HUES48 (cell line): ENCODE data around the gene CFLAR.
"Not testable (repeated sequence)": the region's sequence is repeated elsewhere in the genome, so short reads cannot be mapped to it uniquely, and the experiment has no call there.

Source experiments
- H3K27ac ChIP-seq: one replicate; pipeline ENCODE4 v1.7.0; 2013; ENCODE audit warnings: low read depth, low read length, inconsistent platforms
- H3K27me3 ChIP-seq: 2 replicates; pipeline ENCODE4 v1.6.1; 2013; ENCODE audit warnings: mild to moderate bottlenecking, low read length; ENCODE audit not compliant: control insufficient read depth, insufficient read depth
- H3K36me3 ChIP-seq: 2 replicates; pipeline ENCODE4 v1.6.1; 2013; ENCODE audit warnings: low read length; ENCODE audit not compliant: control insufficient read depth, insufficient read depth
- H3K4me1 ChIP-seq: 2 replicates; pipeline ENCODE4 v1.6.1; 2013; ENCODE audit warnings: mild to moderate bottlenecking, low read length; ENCODE audit not compliant: control insufficient read depth, insufficient read depth
- H3K4me3 ChIP-seq: 2 replicates; pipeline ENCODE4 v1.5.1; 2013; ENCODE audit warnings: mild to moderate bottlenecking, low read depth, low read length
- H3K9ac ChIP-seq: 2 replicates; pipeline ENCODE4 v1.6.1; 2013; ENCODE audit warnings: mild to moderate bottlenecking, low read depth, low read length, moderate library complexity
- H3K9me3 ChIP-seq: 2 replicates; pipeline ENCODE4 v1.6.1; 2013; ENCODE audit warnings: low read length; ENCODE audit not compliant: control insufficient read depth, insufficient read depth

Gene CFLAR

DNA sequence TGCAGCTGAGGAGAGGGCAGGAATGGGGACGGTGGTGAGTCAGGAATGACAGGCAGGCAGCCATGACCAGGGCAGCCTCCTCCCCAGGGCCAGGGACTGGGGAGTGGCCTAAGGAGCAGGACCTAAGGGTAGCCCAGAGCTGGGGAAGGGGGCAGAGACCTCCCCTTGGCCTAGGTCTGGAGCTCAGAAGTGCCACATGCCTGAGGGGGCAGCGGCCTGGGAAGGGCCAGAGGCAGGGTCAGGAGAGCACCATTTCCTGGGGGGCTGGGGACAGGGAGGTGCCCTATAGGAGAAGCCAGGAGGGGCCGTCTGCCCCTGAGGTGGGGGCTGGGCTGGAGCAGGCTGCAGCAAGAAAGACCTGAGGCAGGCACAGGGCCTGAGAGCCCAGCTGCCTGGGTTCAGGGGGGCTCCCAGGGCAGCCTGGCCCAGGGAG lies 20.9 kb downstream of the CFLAR start:
- H3K4me1 ChIP-seq, result peaks cover 9% of the 10 kb centered on the region; the same call in 1 of the 2 replicates

DNA sequence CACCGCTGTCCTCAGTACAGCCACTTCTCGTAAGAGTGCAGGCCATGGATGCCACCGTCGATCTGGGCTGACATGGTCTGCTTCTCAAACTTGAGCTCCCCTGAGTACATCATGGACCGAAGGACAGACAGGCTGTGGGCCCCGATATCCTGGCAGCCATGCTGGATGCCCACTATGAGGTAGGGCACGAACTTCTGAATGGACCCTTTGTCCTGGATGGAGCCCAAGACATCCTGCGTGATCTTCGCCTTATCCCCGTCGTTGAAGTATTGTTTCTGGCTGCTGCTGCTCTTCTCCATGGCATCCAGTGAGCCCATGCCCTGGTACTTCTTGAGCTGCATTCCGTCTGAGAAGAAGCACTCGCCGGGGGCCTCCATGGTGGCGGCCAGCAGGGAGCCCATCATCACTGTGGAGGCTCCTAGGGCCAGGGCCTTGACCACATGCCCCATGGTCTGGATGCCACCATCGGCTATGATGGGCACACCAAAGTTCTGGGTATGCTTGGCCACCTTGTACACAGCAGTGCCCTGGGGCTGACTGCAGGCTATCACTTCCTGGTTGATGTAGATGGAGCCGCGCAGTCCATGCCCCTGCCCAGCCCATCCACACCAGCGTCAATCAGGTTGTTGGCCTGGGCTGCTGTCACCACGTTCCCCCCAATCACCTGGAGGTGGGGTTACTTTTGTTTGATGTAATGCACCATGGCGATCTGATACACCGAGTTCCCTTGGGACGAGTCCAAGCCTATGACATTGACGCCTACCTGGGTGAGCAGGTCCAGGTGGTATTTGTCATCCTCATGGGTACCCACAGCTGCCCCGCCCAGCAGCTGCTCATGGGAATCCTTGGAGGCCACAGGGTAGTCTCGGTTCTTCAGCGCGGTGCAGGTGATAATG lies 21.8 kb downstream of the CFLAR start:
- no peaks in the 10 kb centered on the region for H3K27me3 ChIP-seq
- H3K9ac ChIP-seq, result no peak overlapping the region
- H3K4me1 ChIP-seq, result peaks cover 9% of the 10 kb centered on the region; the same call in 1 of the 2 replicates
- H3K27ac ChIP-seq, result no peak overlapping the region
- H3K4me3 ChIP-seq, result no peak overlapping the region
- no peaks in the 10 kb centered on the region for H3K9me3 ChIP-seq
- H3K36me3 ChIP-seq, result peaks cover 3% of the 10 kb centered on the region; the same call in 1 of the 2 replicates

More for the DNA sequence above, 20.9 kb downstream of the CFLAR start:
- Histone ChIP-seq H3K9ac (no peak overlapping the region), H3K9me3 (no peaks in the 10 kb centered on the region), H3K4me3 (no peak overlapping the region), H3K27ac (no peak overlapping the region), H3K36me3 (peaks cover 3% of the 10 kb centered on the region; the same call in 1 of the 2 replicates), H3K27me3 (no peaks in the 10 kb centered on the region)

DNA sequence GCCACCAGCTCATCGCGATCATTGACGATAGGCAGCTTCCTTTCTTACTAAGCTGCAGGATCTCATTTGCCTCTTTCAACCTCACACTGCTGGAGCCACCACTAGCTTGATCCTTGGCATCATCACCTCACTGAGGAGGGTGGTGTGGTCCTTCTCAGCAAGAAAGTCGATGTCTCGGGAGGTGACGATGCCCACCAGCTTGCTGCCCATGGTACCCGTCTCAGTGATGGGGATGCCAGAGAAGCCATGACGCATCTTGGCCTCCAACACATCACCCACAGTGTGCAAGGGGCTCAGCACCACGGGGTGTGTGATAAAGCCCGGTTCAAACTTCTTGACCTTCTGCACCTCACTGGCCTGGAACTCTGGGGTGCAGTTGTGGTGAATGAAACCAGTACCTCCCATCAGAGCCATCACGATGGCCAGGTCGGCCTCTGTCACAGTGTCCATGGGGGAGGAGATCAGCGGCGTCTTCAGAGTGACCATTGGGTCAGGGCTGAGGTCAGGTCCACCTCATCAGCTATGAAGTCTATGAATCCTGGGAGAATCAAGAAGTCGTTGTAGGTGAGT lies 22.5 kb downstream of the CFLAR start:
- no peaks in the 10 kb centered on the region for H3K27me3 ChIP-seq
- no peak overlapping the region for H3K4me3 ChIP-seq
- H3K36me3 ChIP-seq, result no peaks in the 10 kb centered on the region; the same call in 1 of the 2 replicates
- no peaks in the 10 kb centered on the region for H3K9me3 ChIP-seq
- peaks cover 9% of the 10 kb centered on the region; the same call in 1 of the 2 replicates for H3K4me1 ChIP-seq
- no peak overlapping the region for H3K9ac ChIP-seq
- H3K27ac ChIP-seq, result no peak overlapping the region

DNA sequence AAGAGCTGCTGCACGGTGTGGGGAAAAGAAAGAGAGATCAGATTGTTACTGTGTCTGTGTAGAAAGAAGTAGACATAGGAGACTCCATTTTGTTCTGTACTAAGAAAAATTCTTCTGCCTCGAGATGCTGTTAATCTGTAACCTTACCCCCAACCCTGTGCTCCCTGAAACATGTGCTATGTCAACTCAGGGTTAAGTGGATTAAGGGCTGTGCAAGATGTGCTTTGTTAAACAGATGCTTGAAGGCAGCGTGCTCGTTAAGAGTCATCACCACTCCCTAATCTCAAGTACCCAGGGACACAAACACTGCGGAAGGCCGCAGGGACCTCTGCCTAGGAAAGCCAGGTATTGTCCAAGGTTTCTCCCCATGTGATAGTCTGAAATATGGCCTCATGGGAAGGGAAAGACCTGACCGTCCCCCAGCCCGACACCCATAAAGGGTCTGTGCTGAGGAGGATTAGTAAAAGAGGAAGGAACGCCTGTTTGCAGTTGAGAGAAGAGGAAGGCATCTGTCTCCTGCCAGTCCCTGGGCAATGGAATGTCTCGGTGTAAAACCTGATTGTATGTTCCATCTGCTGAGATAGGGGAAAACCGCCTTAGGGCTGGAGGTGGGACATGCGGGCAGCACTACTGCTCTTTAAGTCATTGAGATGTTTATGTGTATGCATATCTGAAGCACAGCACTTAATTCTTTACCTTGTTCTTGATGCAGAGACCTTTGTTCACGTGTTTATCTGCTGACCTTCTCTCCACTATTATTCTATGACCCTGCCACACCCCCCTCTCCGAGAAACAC lies 23.2 kb downstream of the CFLAR start:
- H3K36me3 ChIP-seq, H3K4me1 ChIP-seq, H3K9ac ChIP-seq, H3K27me3 ChIP-seq, H3K4me3 ChIP-seq, H3K9me3 ChIP-seq: not testable (repeated sequence)
- H3K27ac ChIP-seq, result peak overlapping the region; percentile 12

DNA sequence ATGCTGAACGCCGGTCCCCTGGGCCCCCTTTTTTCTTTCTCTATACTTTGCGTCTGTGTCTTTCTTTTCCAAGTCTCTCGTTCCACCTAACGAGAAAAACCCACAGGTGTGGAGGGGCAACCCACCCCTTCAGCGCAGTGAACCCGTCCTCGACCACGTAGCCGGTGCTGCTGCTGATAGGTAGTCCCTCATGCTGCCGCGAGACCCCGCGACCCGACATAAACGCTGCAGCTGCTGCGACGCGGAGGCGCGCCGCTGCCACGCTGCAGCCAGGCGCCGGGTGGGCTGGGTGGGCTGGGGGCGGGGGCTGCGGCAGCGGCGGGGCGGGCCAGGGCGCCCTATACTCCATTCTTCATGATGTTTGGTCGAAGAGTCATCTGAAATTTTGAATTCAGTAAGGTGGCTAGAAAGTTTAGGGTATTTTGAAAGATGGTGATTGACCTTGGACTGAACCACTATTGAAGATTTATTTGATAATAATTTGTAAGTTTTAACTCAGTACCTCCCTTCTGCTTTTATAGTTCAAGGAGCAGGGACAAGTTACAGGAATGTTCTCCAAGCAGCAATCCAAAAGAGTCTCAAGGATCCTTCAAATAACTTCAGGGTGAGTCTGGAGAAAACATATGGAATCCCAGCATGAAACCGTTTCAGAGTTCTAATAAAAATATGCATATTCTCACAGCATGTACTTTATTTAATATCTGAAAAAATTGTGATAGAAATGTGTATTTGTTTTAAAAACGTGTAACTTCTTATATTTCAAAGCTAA lies 24.1 kb downstream of the CFLAR start:
- Histone ChIP-seq H3K36me3 (no peaks in the 10 kb centered on the region; the same call in 1 of the 2 replicates), H3K27ac (no peak overlapping the region), H3K9ac (no peak overlapping the region), H3K4me3 (no peak overlapping the region), H3K4me1 (peaks cover 9% of the 10 kb centered on the region; the same call in 1 of the 2 replicates), H3K9me3 (no peaks in the 10 kb centered on the region), H3K27me3 (no peaks in the 10 kb centered on the region)

DNA sequence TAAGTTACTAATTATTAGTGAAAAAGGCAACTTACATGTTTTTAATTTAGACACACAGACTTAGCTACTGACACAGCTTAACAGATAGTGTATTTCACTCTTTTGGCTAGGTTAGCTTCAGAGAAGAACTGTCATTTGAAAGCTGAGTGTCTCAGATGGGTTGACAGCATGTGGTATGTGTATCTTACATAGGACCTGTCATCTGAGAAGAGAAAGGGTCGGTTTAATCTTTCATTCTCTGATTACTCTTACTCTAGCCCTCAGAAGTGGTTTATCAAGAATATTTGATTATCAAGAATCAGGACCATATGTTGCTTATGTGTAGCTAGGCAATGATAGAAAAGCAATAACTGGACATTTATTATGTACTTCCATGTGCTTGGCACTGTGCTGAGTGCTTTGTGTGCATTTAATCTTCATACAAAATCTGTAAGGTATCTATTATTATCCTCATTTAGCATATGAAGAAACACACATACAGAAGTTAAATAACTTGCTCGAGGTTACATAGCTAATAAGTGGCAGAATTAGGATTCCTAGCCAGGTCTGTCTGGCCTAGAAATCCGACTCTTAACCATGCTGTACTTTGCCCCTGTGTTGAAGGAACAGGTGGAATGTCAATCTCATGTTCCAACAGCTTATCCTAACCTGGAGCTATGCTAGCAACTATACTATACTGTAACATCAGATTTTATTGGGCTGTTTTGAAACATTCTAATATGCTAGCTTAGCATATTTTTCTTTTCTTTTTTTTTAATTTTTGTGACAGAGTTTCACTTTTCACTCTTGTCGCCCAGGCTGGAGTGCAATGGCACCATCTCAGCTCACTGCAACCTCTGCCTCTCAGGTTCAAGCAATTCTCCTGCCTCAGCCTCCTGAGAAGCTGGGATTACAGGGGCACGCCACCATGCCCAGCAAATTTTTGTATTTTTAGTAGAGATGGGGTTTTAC lies 28.4 kb downstream of the CFLAR start:
- no peak overlapping the region for H3K9ac ChIP-seq
- H3K27me3 ChIP-seq, result no peaks in the 10 kb centered on the region
- peaks cover 12% of the 10 kb centered on the region for H3K4me1 ChIP-seq
- no peaks in the 10 kb centered on the region for H3K9me3 ChIP-seq
- no peaks in the 10 kb centered on the region for H3K36me3 ChIP-seq
- H3K4me3 ChIP-seq, result no peak overlapping the region
- no peak overlapping the region for H3K27ac ChIP-seq

DNA sequence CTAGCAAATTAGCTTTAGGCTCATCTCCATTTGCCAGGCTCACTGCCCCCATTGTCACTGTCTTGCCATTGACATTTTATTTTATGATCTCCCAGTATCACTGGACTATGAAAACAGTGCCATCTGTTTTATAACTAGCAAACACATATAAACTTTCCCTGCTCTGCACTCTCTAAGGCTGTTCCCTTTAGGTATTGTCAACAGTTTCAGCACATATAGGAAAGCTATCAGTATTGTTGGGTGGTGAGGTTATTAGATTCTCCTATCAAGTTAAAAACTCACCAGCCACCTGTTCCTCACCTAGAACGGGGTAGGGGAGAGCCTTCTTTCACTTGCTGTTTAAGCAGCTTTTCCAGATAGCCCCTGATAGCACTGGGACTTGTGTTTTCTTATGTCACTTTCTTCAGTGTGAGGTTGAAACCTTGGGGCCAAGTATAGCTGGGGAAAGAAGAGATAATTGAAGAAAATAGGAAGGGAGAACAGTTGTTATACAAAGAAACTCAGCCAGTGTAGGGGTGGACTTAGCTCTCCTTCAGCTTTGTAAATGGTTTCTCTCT lies 32.5 kb downstream of the CFLAR start:
- H3K36me3 ChIP-seq, result no peaks in the 10 kb centered on the region
- no peak overlapping the region for H3K9ac ChIP-seq
- no peaks in the 10 kb centered on the region for H3K27me3 ChIP-seq
- peak overlapping the region; percentile 62 for H3K27ac ChIP-seq
- H3K9me3 ChIP-seq, result no peaks in the 10 kb centered on the region
- H3K4me1 ChIP-seq, result peaks cover 12% of the 10 kb centered on the region
- H3K4me3 ChIP-seq, result no peak overlapping the region

DNA sequence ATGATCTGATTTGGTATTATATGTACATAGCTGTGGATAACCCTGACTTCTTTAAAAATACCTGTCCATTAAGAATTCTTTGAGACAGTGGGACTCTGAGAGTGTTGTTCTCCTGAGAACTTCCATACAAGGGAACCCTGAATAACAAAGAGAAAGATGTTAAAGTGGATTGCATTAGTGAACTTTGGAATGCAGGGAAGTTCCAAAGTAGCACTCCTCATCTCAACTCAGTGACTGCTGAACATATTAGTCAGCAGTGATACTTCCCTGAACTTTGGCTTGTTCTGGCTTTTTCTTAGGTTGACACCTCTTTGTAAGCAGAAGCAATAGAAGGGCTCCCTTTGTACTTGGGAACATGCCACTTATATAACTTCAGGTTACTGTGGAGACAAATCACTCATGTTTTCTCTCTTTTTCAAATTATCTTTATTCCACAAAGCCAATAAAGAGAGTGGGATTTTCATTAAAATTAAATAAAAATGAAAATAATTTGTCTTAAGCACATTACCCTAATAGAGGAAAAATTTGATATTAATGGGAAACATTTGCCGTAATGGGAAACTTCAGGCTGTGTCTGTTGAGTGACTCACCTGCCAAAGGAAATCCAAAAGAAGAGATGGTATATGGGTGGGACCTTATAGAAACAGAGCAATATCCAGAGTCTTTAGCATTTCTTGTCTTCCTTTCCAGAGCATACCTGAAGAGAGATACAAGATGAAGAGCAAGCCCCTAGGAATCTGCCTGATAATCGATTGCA lies 33.3 kb downstream of the CFLAR start:
- no peaks in the 10 kb centered on the region for H3K9me3 ChIP-seq
- no peaks in the 10 kb centered on the region for H3K36me3 ChIP-seq
- H3K27me3 ChIP-seq, result no peaks in the 10 kb centered on the region
- H3K27ac ChIP-seq, result peak overlapping the region; percentile 62
- peaks cover 12% of the 10 kb centered on the region for H3K4me1 ChIP-seq
- H3K9ac ChIP-seq, result no peak overlapping the region
- H3K4me3 ChIP-seq, result no peak overlapping the region

DNA sequence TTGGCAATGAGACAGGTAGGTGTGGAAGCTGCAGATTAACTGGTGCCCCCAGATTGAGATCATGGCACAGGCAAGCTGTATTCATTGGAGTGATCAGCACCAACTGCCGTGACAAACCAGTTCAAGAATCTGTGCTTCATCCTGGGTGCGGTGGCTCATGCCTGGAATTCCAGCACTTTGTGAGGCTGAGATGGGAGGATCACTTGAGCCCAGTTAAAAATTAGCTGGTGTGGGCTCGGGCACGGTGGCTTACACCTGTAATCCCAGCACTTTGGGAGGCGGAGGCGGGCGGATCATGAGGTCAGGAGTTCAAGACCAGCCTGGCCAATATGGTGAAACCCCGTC lies 33.8 kb downstream of the CFLAR start:
- not testable (repeated sequence) for H3K36me3 ChIP-seq, H3K9me3 ChIP-seq, H3K9ac ChIP-seq, H3K4me3 ChIP-seq, H3K27me3 ChIP-seq
- H3K4me1 ChIP-seq, result peaks cover 12% of the 10 kb centered on the region
- H3K27ac ChIP-seq, result peak overlapping the region; percentile 48
